DND-41 (cell line): ENCODE results near the gene WHRN.

Source experiments
- ATAC-seq: fragments of 200-7000 bp; cut with Tn5 transposase; 3 replicates; pipeline ENCODE4 v1.9.1; 2021; ENCODE audit warnings: low read depth; ENCODE audit not compliant: insufficient read depth
- DNase-seq: peaks from one replicate; pipeline ENCODE4 v3.0.0-alpha.2; 2020
- H2AFZ ChIP-seq: 2 replicates; pipeline ENCODE4 v1.6.0; 2012; ENCODE audit warnings: low read depth, low read length
- H3K27ac ChIP-seq: 2 replicates; pipeline ENCODE4 v1.5.1; 2012; ENCODE audit warnings: low read length, inconsistent platforms
- H3K27me3 ChIP-seq: fragments of 200-600 bp; sonication (generic); 2 replicates; pipeline ENCODE4 v1.6.0; 2012; ENCODE audit warnings: low read length, mild to moderate bottlenecking, inconsistent platforms; ENCODE audit not compliant: insufficient read depth, poor library complexity
- H3K36me3 ChIP-seq: 2 replicates; pipeline ENCODE4 v1.5.1; 2012; ENCODE audit warnings: low read length, inconsistent platforms; ENCODE audit not compliant: insufficient read depth
- H3K4me1 ChIP-seq: 2 replicates; pipeline ENCODE4 v1.5.1; 2012; ENCODE audit warnings: mild to moderate bottlenecking, low read length; ENCODE audit not compliant: insufficient read depth
- H3K4me2 ChIP-seq: 2 replicates; pipeline ENCODE4 v1.6.0; 2012; ENCODE audit warnings: mild to moderate bottlenecking, moderate library complexity, low read length, inconsistent platforms; ENCODE audit not compliant: insufficient read depth
- H3K4me3 ChIP-seq, 2 experiments: fragments of 200-600 bp in 1 of 2; shearing (Covaris generic) in 1 of 2; 2 replicates each; pipeline ENCODE4 v1.5.1; 2012 to 2016; ENCODE audit warnings: inconsistent platforms in 2 of 2, low read length in 2 of 2, mild to moderate bottlenecking in 2 of 2, low read depth in 1 of 2, moderate library complexity in 1 of 2
- H3K79me2 ChIP-seq: 2 replicates; pipeline ENCODE4 v1.6.0; 2012; ENCODE audit warnings: low read length, inconsistent platforms; ENCODE audit not compliant: insufficient read depth
- H3K9ac ChIP-seq: 2 replicates; pipeline ENCODE4 v1.6.0; 2012; ENCODE audit warnings: low read depth, mild to moderate bottlenecking, inconsistent platforms, low read length, moderate library complexity
- H3K9me3 ChIP-seq: 2 replicates; pipeline ENCODE4 v1.5.1; 2012; ENCODE audit warnings: low read length, moderate library complexity, mild to moderate bottlenecking, inconsistent platforms; ENCODE audit not compliant: insufficient read depth, severe bottlenecking
- H4K20me1 ChIP-seq: 2 replicates; pipeline ENCODE4 v1.6.0; 2012; ENCODE audit warnings: low read length; ENCODE audit not compliant: insufficient read depth
- EZH2 ChIP-seq: IDR thresholded peaks from 3 replicates; pipeline ENCODE4 v1.6.1; 2012; ENCODE audit warnings: borderline replicate concordance, low read depth, mild to moderate bottlenecking, moderate library complexity, low read length, inconsistent platforms; ENCODE audit not compliant: severe bottlenecking
- TF ChIP-seq, protein P1 (sequence below): IDR thresholded peaks from 2 replicates; pipeline ENCODE4 v1.5.1; 2012; ENCODE audit warnings: borderline replicate concordance, low read length, moderate library complexity, mild to moderate bottlenecking; ENCODE audit not compliant: poor library complexity, severe bottlenecking; ENCODE audit errors: extremely low read depth

WHRN gene

DNA sequence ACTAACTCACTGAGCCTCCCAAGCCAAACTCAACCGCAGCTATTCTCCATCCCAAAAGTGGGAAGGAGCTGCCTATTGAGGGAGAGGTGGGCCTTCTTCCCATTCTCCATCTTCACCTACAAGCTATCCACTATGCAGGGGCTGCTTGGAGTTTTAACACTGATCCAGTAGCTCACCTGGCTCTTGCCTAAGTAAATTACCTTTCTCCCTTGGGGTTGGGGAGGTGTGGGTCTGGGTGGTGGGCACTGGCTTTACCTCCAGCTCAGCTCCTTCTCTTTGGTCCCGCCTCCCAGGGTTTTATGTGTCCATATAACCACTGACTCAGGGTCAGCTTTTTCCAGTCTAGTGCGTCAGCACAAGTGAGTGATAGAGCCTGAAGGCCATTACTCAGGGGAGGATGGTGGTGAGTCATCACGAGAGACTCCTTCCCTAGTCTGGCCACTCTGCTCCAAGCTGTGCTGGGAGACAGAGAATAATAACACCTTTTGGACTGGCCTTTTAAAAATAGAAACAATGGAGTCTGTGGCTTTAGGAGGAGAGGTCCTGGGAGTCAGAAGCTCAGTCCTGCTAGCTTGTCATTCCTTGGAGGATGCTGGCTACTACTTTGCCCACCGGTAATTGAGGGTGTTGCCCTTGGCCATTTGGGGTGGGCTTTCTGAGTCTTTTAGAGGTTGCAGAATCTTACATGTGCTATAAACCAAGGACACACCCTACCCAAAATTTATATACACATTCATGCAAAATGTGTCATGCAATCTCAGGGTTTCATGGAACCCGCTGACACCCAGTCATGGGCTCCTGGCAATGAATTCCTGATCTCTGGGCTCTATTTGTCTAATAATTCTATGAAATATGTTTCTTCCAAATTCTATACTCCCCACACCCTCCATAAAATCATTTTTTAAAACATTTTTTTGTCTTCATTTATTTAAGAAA, 46.7 kb upstream of the WHRN start:
- Histone ChIP-seq H2AFZ (no peak overlapping the region), H3K27me3 (no peaks in the 10 kb centered on the region), H3K36me3 (no peaks in the 10 kb centered on the region), H3K4me3 (no peak overlapping the region), H3K4me2 (no peak overlapping the region), H3K9me3 (no peaks in the 10 kb centered on the region), H4K20me1 (no peaks in the 10 kb centered on the region), H3K79me2 (no peaks in the 10 kb centered on the region), H3K9ac (no peak overlapping the region), H3K27ac (no peak overlapping the region), H3K4me1 (no peaks in the 10 kb centered on the region)
- no peak for TF ChIP-seq EZH2
- TF ChIP-seq, protein P1, sequence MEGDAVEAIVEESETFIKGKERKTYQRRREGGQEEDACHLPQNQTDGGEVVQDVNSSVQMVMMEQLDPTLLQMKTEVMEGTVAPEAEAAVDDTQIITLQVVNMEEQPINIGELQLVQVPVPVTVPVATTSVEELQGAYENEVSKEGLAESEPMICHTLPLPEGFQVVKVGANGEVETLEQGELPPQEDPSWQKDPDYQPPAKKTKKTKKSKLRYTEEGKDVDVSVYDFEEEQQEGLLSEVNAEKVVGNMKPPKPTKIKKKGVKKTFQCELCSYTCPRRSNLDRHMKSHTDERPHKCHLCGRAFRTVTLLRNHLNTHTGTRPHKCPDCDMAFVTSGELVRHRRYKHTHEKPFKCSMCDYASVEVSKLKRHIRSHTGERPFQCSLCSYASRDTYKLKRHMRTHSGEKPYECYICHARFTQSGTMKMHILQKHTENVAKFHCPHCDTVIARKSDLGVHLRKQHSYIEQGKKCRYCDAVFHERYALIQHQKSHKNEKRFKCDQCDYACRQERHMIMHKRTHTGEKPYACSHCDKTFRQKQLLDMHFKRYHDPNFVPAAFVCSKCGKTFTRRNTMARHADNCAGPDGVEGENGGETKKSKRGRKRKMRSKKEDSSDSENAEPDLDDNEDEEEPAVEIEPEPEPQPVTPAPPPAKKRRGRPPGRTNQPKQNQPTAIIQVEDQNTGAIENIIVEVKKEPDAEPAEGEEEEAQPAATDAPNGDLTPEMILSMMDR = no peak
- no peak for DNase-seq
- ATAC-seq = no peak

DNA sequence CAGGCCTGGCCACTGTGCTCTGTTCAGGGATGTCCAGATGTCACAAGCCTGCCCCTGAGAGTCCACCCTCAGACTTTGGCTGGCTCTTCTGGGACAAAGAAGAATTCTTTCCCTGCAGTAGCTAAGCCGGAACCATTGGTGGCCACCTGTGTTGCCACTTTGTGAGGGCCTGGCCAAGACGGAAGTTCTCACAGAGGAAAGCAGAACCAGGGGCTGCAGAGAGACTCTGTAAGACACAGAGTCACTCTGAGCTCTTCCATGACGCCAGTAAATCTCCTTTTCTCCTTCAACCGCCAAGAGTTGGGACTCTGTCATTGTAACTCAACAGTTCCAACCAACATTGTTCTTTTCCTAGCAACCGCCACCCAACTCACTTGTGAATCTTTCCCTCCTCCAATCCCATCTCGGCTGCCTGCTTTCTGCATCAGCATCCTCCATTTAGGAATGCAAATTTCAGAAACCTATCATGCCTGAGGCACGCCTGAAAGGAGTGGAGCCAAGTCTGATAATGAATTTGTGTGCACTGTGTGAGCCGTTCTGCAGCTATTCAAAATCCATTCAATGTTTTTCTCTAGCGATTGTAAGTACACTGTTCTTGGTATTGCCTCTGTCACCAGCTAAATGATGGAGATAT, 44.5 kb upstream of the WHRN start:
- Histone ChIP-seq H3K79me2 (no peaks in the 10 kb centered on the region), H3K27ac (no peak overlapping the region), H3K4me3 (no peak overlapping the region), H3K36me3 (no peaks in the 10 kb centered on the region), H3K4me1 (no peaks in the 10 kb centered on the region), H3K9me3 (no peaks in the 10 kb centered on the region), H3K4me2 (no peak overlapping the region), H3K27me3 (peaks cover 5% of the 10 kb centered on the region), H3K9ac (no peak overlapping the region), H4K20me1 (no peaks in the 10 kb centered on the region), H2AFZ (no peak overlapping the region)
- TF ChIP-seq EZH2 = no peak
- TF ChIP-seq, protein P1 = no peak
- DNase-seq (no peak), ATAC-seq (no peak)

DNA sequence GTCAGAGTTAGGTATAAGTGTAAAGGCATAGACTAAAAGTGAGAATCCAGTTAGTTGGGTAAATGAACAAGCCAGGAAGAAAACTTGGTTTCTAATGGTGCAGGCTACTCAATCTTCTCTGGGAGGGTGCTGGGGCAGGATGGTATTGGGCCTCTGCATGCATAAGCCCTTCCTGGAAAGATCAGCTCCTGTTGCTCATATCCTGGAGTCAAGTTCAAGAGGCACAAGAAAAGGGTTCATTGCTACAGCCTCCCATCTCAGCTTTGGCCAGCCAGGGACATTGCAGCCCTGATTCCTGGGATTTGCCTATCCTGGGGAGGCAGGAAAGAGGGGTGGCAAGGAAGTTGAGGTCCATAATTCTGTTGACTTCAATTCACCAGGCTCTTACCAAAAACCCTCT, 41.6 kb upstream of the WHRN start:
- H3K4me1 ChIP-seq = no peaks in the 10 kb centered on the region
- H4K20me1 ChIP-seq = no peaks in the 10 kb centered on the region
- no peak overlapping the region for H3K4me3 ChIP-seq
- DNase-seq (no peak), ATAC-seq (no peak)
- TF ChIP-seq, protein P1 = no peak
- no peak for TF ChIP-seq EZH2
- H3K27ac ChIP-seq = no peak overlapping the region
- H2AFZ ChIP-seq = no peak overlapping the region
- H3K9ac ChIP-seq = no peak overlapping the region
- no peaks in the 10 kb centered on the region for H3K79me2 ChIP-seq
- H3K27me3 ChIP-seq = peaks cover 14% of the 10 kb centered on the region
- H3K4me2 ChIP-seq = no peak overlapping the region
- no peaks in the 10 kb centered on the region for H3K9me3 ChIP-seq
- H3K36me3 ChIP-seq = no peaks in the 10 kb centered on the region
